ENCODE data around the gene GBA2. TPM values are rescaled to one million over a fixed set of nuclear protein-coding genes. Genes with fewer than 3 reads are reported as not detected.

The GBA2 gene
- total RNA-seq, 1 donor = 31.1 TPM

- DNase-seq (ENCODE audit: insufficient read length, low spot score, missing footprints) = peak; percentile 10
- Histone ChIP-seq H3K9me3 (ENCODE audit: low read depth, low read length) (no peaks in the 10 kb centered on the region), H3K27me3 (ENCODE audit: insufficient read depth, low read length) (no peaks in the 10 kb centered on the region), H3K36me3 (ENCODE audit: insufficient read depth, low read length) (peaks cover 99% of the 10 kb centered on the region), H3K4me3 (ENCODE audit: insufficient read depth, low read length) (no peak overlapping the region), H3K79me2 (ENCODE audit: insufficient read depth, low read length) (peaks cover 54% of the 10 kb centered on the region), H3K4me1 (ENCODE audit: insufficient read depth, low read length) (no peaks in the 10 kb centered on the region), H2AFZ (ENCODE audit: low read length) (no peak overlapping the region), H3K27ac (ENCODE audit: low read depth, low read length) (no peak overlapping the region), H4K20me1 (ENCODE audit: insufficient read depth, low read length) (peaks cover 46% of the 10 kb centered on the region), H3K4me2 (ENCODE audit: insufficient read depth, low read length) (no peak overlapping the region)
- TF ChIP-seq CTCF (IDR thresholded peaks at IDR 0.05; ENCODE audit: extremely low read depth, low read depth, low read length) = no peak
These were observed 34.3 kb downstream of the GBA2 start for GRCh38 chr9:35714579-35715252.

GRCh38 chr9:35714123-35714522 is 34.9 kb downstream of the GBA2 start:
- Histone ChIP-seq H4K20me1 (ENCODE audit: insufficient read depth, low read length) (peaks cover 41% of the 10 kb centered on the region), H3K4me3 (ENCODE audit: insufficient read depth, low read length) (no peak overlapping the region), H3K27me3 (ENCODE audit: insufficient read depth, low read length) (no peaks in the 10 kb centered on the region), H3K79me2 (ENCODE audit: insufficient read depth, low read length) (peaks cover 50% of the 10 kb centered on the region), H3K4me2 (ENCODE audit: insufficient read depth, low read length) (no peak overlapping the region), H2AFZ (ENCODE audit: low read length) (no peak overlapping the region), H3K27ac (ENCODE audit: low read depth, low read length) (no peak overlapping the region), H3K4me1 (ENCODE audit: insufficient read depth, low read length) (no peaks in the 10 kb centered on the region), H3K36me3 (ENCODE audit: insufficient read depth, low read length) (peaks cover 98% of the 10 kb centered on the region), H3K9me3 (ENCODE audit: low read depth, low read length) (no peaks in the 10 kb centered on the region)
- no peak for TF ChIP-seq CTCF (IDR thresholded peaks at IDR 0.05; ENCODE audit: extremely low read depth, low read depth, low read length)
- DNase-seq (ENCODE audit: insufficient read length, low spot score, missing footprints) = peak; percentile 8

GRCh38 chr9:35713578-35713977 is 35.5 kb downstream of the GBA2 start:
- Histone ChIP-seq H3K36me3 (ENCODE audit: insufficient read depth, low read length) (peaks cover 98% of the 10 kb centered on the region), H4K20me1 (ENCODE audit: insufficient read depth, low read length) (peaks cover 36% of the 10 kb centered on the region), H3K79me2 (ENCODE audit: insufficient read depth, low read length) (peaks cover 44% of the 10 kb centered on the region), H3K4me2 (ENCODE audit: insufficient read depth, low read length) (no peak overlapping the region), H3K27me3 (ENCODE audit: insufficient read depth, low read length) (no peaks in the 10 kb centered on the region), H3K27ac (ENCODE audit: low read depth, low read length) (no peak overlapping the region), H3K4me1 (ENCODE audit: insufficient read depth, low read length) (no peaks in the 10 kb centered on the region), H3K9me3 (ENCODE audit: low read depth, low read length) (no peaks in the 10 kb centered on the region), H2AFZ (ENCODE audit: low read length) (no peak overlapping the region), H3K4me3 (ENCODE audit: insufficient read depth, low read length) (no peak overlapping the region)
- DNase-seq (ENCODE audit: insufficient read length, low spot score, missing footprints) = no peak
- no peak for TF ChIP-seq CTCF (IDR thresholded peaks at IDR 0.05; ENCODE audit: extremely low read depth, low read depth, low read length)

- peaks cover 30% of the 10 kb centered on the region for H4K20me1 ChIP-seq (ENCODE audit: insufficient read depth, low read length)
- H3K36me3 ChIP-seq (ENCODE audit: insufficient read depth, low read length) = peaks cover 98% of the 10 kb centered on the region
- H3K4me2 ChIP-seq (ENCODE audit: insufficient read depth, low read length) = no peak overlapping the region
- DNase-seq (ENCODE audit: insufficient read length, low spot score, missing footprints) = peak; percentile 30
- peaks cover 43% of the 10 kb centered on the region for H3K79me2 ChIP-seq (ENCODE audit: insufficient read depth, low read length)
- H3K4me1 ChIP-seq (ENCODE audit: insufficient read depth, low read length) = no peaks in the 10 kb centered on the region
- no peaks in the 10 kb centered on the region for H3K27me3 ChIP-seq (ENCODE audit: insufficient read depth, low read length)
- TF ChIP-seq CTCF (IDR thresholded peaks at IDR 0.05; ENCODE audit: extremely low read depth, low read depth, low read length) = no peak
- H3K9me3 ChIP-seq (ENCODE audit: low read depth, low read length) = no peaks in the 10 kb centered on the region
- no peak overlapping the region for H2AFZ ChIP-seq (ENCODE audit: low read length)
- H3K27ac ChIP-seq (ENCODE audit: low read depth, low read length) = no peak overlapping the region
- H3K4me3 ChIP-seq (ENCODE audit: insufficient read depth, low read length) = no peak overlapping the region
These were observed 36.1 kb downstream of the GBA2 start for GRCh38 chr9:35712762-35713400.

All from osteoblast (primary cell).